Gastroesophageal sphincter (tissue), 3 donors: Measurements from ENCODE around the gene EPHB2.

Experiments used
- CTCF ChIP-seq, 4 experiments: fragments of 200-600 bp in 2 of 4; fragments of 450-650 bp in 2 of 4; sonication (generic) in 1 of 4; IDR thresholded peaks; one replicate each; pipeline ENCODE4 v1.5.1; 2017 to 2019; ENCODE audit warnings: antibody characterized with exemption in 4 of 4, mild to moderate bottlenecking in 2 of 4, moderate library complexity in 2 of 4
- POLR2A ChIP-seq, 2 donors: fragments of 450-650 bp; IDR thresholded peaks; one replicate each; pipeline ENCODE4 v1.6.1; 2017; ENCODE audit warnings: antibody characterized with exemption in 2 of 2, mild to moderate bottlenecking in 2 of 2, moderate library complexity in 1 of 2
- POLR2AphosphoS5 ChIP-seq: sonication (generic); formaldehyde crosslinking; IDR thresholded peaks from one replicate; pipeline ENCODE4 v1.6.1; 2017; ENCODE audit warnings: antibody characterized with exemption

GRCh38 chr1:22893292-22893691 lies 182.7 kb downstream of the EPHB2 start:
- TF ChIP-seq POLR2AphosphoS5: no peak
- TF ChIP-seq CTCF (IDR thresholded peaks at IDR 0.05): no peak
- TF ChIP-seq POLR2A (IDR thresholded peaks at IDR 0.05): no peak
